H9 (cell line): ENCODE measurements around the gene SLC22A17. TPM values are rescaled to one million over a fixed set of nuclear protein-coding genes. Genes with fewer than 3 reads are reported as not detected.

Experiments
- DNase-seq: peaks from one replicate; pipeline ENCODE4 v3.0.0-alpha.2; 2017
- H2AFZ ChIP-seq: one replicate; pipeline ENCODE4 v1.6.1; 2013; ENCODE audit warnings: mild to moderate bottlenecking, low read length, control low read depth, moderate library complexity
- H2AK5ac ChIP-seq: 2 replicates; pipeline ENCODE4 v1.6.1; 2013; ENCODE audit warnings: low read length, control low read depth, mixed read lengths; ENCODE audit not compliant: insufficient read length
- H2BK120ac ChIP-seq: one replicate; pipeline ENCODE4 v1.6.1; 2013; ENCODE audit warnings: low read depth, mild to moderate bottlenecking, low read length, control low read depth, inconsistent platforms; ENCODE audit not compliant: poor library complexity, severe bottlenecking
- H2BK12ac ChIP-seq: 2 replicates; pipeline ENCODE4 v1.6.1; 2013; ENCODE audit warnings: low read length, control low read depth, mixed read lengths, low read depth; ENCODE audit not compliant: insufficient read length
- H2BK15ac ChIP-seq: 2 replicates; pipeline ENCODE4 v1.6.1; 2013; ENCODE audit warnings: low read depth, low read length, control low read depth
- H2BK20ac ChIP-seq: one replicate; pipeline ENCODE4 v1.6.1; 2013; ENCODE audit warnings: low read depth, mild to moderate bottlenecking, low read length, control low read depth, inconsistent platforms; ENCODE audit not compliant: poor library complexity, severe bottlenecking
- H2BK5ac ChIP-seq: 2 replicates; pipeline ENCODE4 v1.6.1; 2013; ENCODE audit warnings: low read length, control low read depth, mixed read lengths; ENCODE audit not compliant: insufficient read length
- H3K14ac ChIP-seq: 2 replicates; pipeline ENCODE4 v1.6.1; 2013; ENCODE audit warnings: low read length, control low read depth; ENCODE audit not compliant: insufficient read depth
- H3K18ac ChIP-seq: 2 replicates; pipeline ENCODE4 v1.6.1; 2013; ENCODE audit warnings: low read depth, mild to moderate bottlenecking, mixed read lengths, low read length, control low read depth; ENCODE audit not compliant: insufficient read length
- H3K23ac ChIP-seq: 2 replicates; pipeline ENCODE4 v1.6.1; 2013; ENCODE audit warnings: low read length, control low read depth, mixed read lengths, low read depth; ENCODE audit not compliant: insufficient read length
- H3K23me2 ChIP-seq: 2 replicates; pipeline ENCODE4 v1.6.1; 2013; ENCODE audit warnings: low read depth, mild to moderate bottlenecking, mixed read lengths, low read length, control low read depth; ENCODE audit not compliant: insufficient read length, poor library complexity, severe bottlenecking
- H3K27ac ChIP-seq: 2 replicates; pipeline ENCODE4 v1.5.1; 2013; ENCODE audit warnings: low read length, control low read depth, mixed read lengths, low read depth; ENCODE audit not compliant: insufficient read length
- H3K27me3 ChIP-seq: 2 replicates; pipeline ENCODE4 v1.6.1; 2013; ENCODE audit warnings: low read length, control low read depth, inconsistent platforms; ENCODE audit not compliant: insufficient read depth
- H3K4ac ChIP-seq: 2 replicates; pipeline ENCODE4 v1.6.1; 2013; ENCODE audit warnings: low read depth, mild to moderate bottlenecking, control low read depth, inconsistent platforms, low read length, moderate library complexity
- H3K4me1 ChIP-seq: 2 replicates; pipeline ENCODE4 v1.6.1; 2013; ENCODE audit warnings: low read length, control low read depth, inconsistent platforms; ENCODE audit not compliant: insufficient read depth
- H3K4me2 ChIP-seq: 2 replicates; pipeline ENCODE4 v1.6.1; 2013; ENCODE audit warnings: low read length, control low read depth, mixed read lengths; ENCODE audit not compliant: insufficient read length, insufficient read depth
- H3K56ac ChIP-seq: 2 replicates; pipeline ENCODE4 v1.6.1; 2013; ENCODE audit warnings: low read depth, mild to moderate bottlenecking, mixed read lengths, low read length, control low read depth; ENCODE audit not compliant: insufficient read length
- H3K79me1 ChIP-seq: 2 replicates; pipeline ENCODE4 v1.6.1; 2013; ENCODE audit warnings: low read depth, mild to moderate bottlenecking, moderate library complexity, low read length, control low read depth, inconsistent platforms; ENCODE audit not compliant: insufficient read depth, poor library complexity, severe bottlenecking
- H3K79me2 ChIP-seq: 2 replicates; pipeline ENCODE4 v1.6.1; 2013; ENCODE audit warnings: low read length, control low read depth, inconsistent platforms; ENCODE audit not compliant: insufficient read depth
- H3K9ac ChIP-seq: 2 replicates; pipeline ENCODE4 v1.6.1; 2013; ENCODE audit warnings: low read length, control low read depth, mixed read lengths; ENCODE audit not compliant: insufficient read length; ENCODE audit errors: extremely low read depth
- H3K9me3 ChIP-seq: one replicate; pipeline ENCODE4 v1.6.1; 2013; ENCODE audit warnings: low read depth, low read length, inconsistent platforms; ENCODE audit not compliant: control insufficient read depth
- H3T11ph ChIP-seq: one replicate; pipeline ENCODE4 v1.6.1; 2013; ENCODE audit warnings: mild to moderate bottlenecking, low read length, control low read depth, inconsistent platforms
- H4K20me1 ChIP-seq: one replicate; pipeline ENCODE4 v1.6.1; 2013; ENCODE audit not compliant: control insufficient read depth, insufficient read length, insufficient read depth
- H4K5ac ChIP-seq: 2 replicates; pipeline ENCODE4 v1.6.1; 2013; ENCODE audit warnings: low read depth, mild to moderate bottlenecking, mixed read lengths, low read length, control low read depth; ENCODE audit not compliant: insufficient read length
- H4K8ac ChIP-seq: replicated peaks from 2 replicates; pipeline ENCODE4 v1.6.1; 2013; ENCODE audit warnings: low read length, control low read depth, mixed read lengths, low read depth; ENCODE audit not compliant: insufficient read length
- H4K91ac ChIP-seq: 2 replicates; pipeline ENCODE4 v1.6.1; 2013; ENCODE audit warnings: low read depth, mild to moderate bottlenecking, moderate library complexity, mixed read lengths, low read length, control low read depth; ENCODE audit not compliant: insufficient read length
- H3K27ac Mint-ChIP-seq, 3 experiments: 2 replicates in 2 of 3; 3 replicates in 1 of 3; pipeline ENCODE4 v1.8.0; 2020 to 2021; ENCODE audit warnings: mixed read lengths in 3 of 3, mild to moderate bottlenecking in 1 of 3, moderate library complexity in 1 of 3
- H3K27me3 Mint-ChIP-seq: 2 replicates; pipeline ENCODE4 v1.8.0; 2021; ENCODE audit warnings: low read depth, mild to moderate bottlenecking, moderate library complexity, mixed read lengths
- H3K36me3 Mint-ChIP-seq, 3 experiments: 2 replicates in 2 of 3; 3 replicates in 1 of 3; pipeline ENCODE4 v1.8.0; 2020 to 2021; ENCODE audit warnings: low read depth in 3 of 3, mixed read lengths in 3 of 3; ENCODE audit not compliant: insufficient read depth in 1 of 3
- H3K4me1 Mint-ChIP-seq, 2 experiments: 2 replicates each; pipeline ENCODE4 v1.8.0; 2020; ENCODE audit warnings: mixed read lengths in 2 of 2
- H3K4me3 Mint-ChIP-seq, 2 experiments: 2 replicates in 1 of 2; 3 replicates in 1 of 2; pipeline ENCODE4 v1.8.0; 2020 to 2021; ENCODE audit warnings: mild to moderate bottlenecking in 2 of 2, mixed read lengths in 2 of 2, moderate library complexity in 1 of 2
- H3K9me3 Mint-ChIP-seq, 2 experiments: 2 replicates in 1 of 2; 3 replicates in 1 of 2; pipeline ENCODE4 v1.8.0; 2020; ENCODE audit warnings: mild to moderate bottlenecking in 2 of 2, mixed read lengths in 2 of 2, moderate library complexity in 1 of 2
- CTCF ChIP-seq: fragments of 200-600 bp; sonication (generic); conservative IDR thresholded peaks from 3 replicates; pipeline ENCODE4 v1.8.0; 2021; ENCODE audit warnings: antibody characterized with exemption, mild to moderate bottlenecking
- WGBS: extraction: QIAGEN DNeasy Blood & Tissue Kit; methylation state at CpG from one replicate; pipeline ENCODE4 v1.1.7; 2013; ENCODE audit warnings: missing lambda C conversion rate, low lambda C conversion rate, mixed read lengths; ENCODE audit not compliant: insufficient read length; ENCODE audit errors: extremely low coverage; 5-methylcytosine and 5-hydroxymethylcytosine counted together
- total RNA-seq: library from RNA; stranded (reverse); gene quantifications from 2 replicates; pipeline ENCODE4 v1.2.1, GENCODE V29; 2021

Gene SLC22A17
- total RNA-seq, 1 experiment from 2014 or later: 33.0 TPM

- peaks cover 0 to 10% (median 0%) of the 10 kb centered on the region in 3 experiments; a peak in 1 of 7 replicates for H3K36me3 Mint-ChIP-seq
- H4K5ac ChIP-seq: no peak overlapping the region
- no peak overlapping the region for H2BK12ac ChIP-seq
- H4K91ac ChIP-seq: no peak overlapping the region
- H3K9me3 Mint-ChIP-seq: no peaks in the 10 kb centered on the region; a peak in 1 of 5 replicates
- H2BK15ac ChIP-seq: no peak overlapping the region
- no peak overlapping the region for H3K14ac ChIP-seq
- no peak overlapping the region for H2BK120ac ChIP-seq
- H3K79me2 ChIP-seq: no peaks in the 10 kb centered on the region
- no peak overlapping the region for H3T11ph ChIP-seq
- peaks cover 15 to 24% of the 10 kb centered on the region in 2 experiments for H3K4me1 Mint-ChIP-seq
- H3K27me3 ChIP-seq: peaks cover 26% of the 10 kb centered on the region
- no peak overlapping the region for H3K23ac ChIP-seq
- H3K4ac ChIP-seq: no peak overlapping the region
- no peak; the same call in 2 of the 3 replicates for TF ChIP-seq CTCF
- no peak overlapping the region for H2BK5ac ChIP-seq
- no peak overlapping the region for H2BK20ac ChIP-seq
- H3K9me3 ChIP-seq: no peaks in the 10 kb centered on the region
- H3K27ac ChIP-seq: no peak overlapping the region
- no peak overlapping the region; a peak in 1 of 5 replicates for H3K4me3 Mint-ChIP-seq
- no peaks in the 10 kb centered on the region for H3K79me1 ChIP-seq
- H4K8ac ChIP-seq: no peak overlapping the region
- no peak overlapping the region for H3K4me2 ChIP-seq
- H2AFZ ChIP-seq: no peak overlapping the region
- H3K27ac Mint-ChIP-seq: no peak overlapping the region
- no peak overlapping the region for H2AK5ac ChIP-seq
- H3K18ac ChIP-seq: no peak overlapping the region
- peaks cover 82% of the 10 kb centered on the region for H3K27me3 Mint-ChIP-seq
- H3K23me2 ChIP-seq: peaks cover 17% of the 10 kb centered on the region
- no peak overlapping the region for H3K56ac ChIP-seq
- no peak for DNase-seq
- no peaks in the 10 kb centered on the region for H4K20me1 ChIP-seq
- WGBS: no CpG with 5 or more reads among the region's 2 CpGs
- H3K4me1 ChIP-seq: no peaks in the 10 kb centered on the region
- H3K9ac ChIP-seq: no peak overlapping the region
These were observed 53.3 kb downstream of the SLC22A17 start for GRCh38 chr14:23299211-23299957.
